ENCODE results near the gene PIGN. TPM values are rescaled to one million over a fixed set of nuclear protein-coding genes. Genes with fewer than 3 reads are reported as not detected.

The PIGN gene
- total RNA-seq, 1 experiment from 2014 or later, result 30.9 TPM

DNA sequence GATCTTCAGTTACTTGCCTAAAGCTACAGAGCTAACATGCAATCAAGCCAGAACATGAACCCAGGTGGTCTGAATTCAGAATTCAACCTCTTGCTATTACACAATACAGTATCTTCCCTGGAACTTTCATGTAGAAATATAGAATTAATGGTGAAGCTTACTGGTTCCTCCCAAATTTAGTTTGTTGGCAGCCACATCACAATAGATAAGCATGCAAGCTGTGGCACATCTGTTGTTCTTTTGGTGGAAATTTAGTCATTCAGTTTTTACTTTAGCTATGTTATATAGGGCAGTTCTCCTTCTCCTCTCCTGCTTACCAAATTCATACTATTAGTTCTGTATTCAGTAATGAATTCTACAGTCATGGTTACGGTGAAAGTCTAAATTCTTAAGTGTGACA lies 193.0 kb downstream of the PIGN start:
- H3K9ac ChIP-seq (ENCODE audit: extremely low read depth, insufficient read length, low read length), result no peak overlapping the region
- H4K5ac ChIP-seq (ENCODE audit: insufficient read length, low read depth, low read length), result no peak overlapping the region
- no peak overlapping the region for H3K27ac Mint-ChIP-seq
- DNase-seq, result no peak
- no peak overlapping the region for H4K91ac ChIP-seq (ENCODE audit: insufficient read length, low read depth, low read length)
- no peaks in the 10 kb centered on the region for H3K79me1 ChIP-seq (ENCODE audit: insufficient read depth, low read depth, low read length, poor library complexity, severe bottlenecking)
- H3T11ph ChIP-seq (ENCODE audit: low read length), result no peak overlapping the region
- no peak overlapping the region for H4K8ac ChIP-seq (replicated peaks; ENCODE audit: insufficient read length, low read depth, low read length)
- no peak overlapping the region for H3K4me2 ChIP-seq (ENCODE audit: insufficient read depth, insufficient read length, low read length)
- no peaks in the 10 kb centered on the region for H4K20me1 ChIP-seq (ENCODE audit: control insufficient read depth, insufficient read depth, insufficient read length)
- peaks cover 0 to under 1% (median 0%) of the 10 kb centered on the region in 3 experiments; a peak in 1 of 7 replicates for H3K36me3 Mint-ChIP-seq (ENCODE audit: insufficient read depth in 1 of 3, low read depth in 3 of 3)
- no peak overlapping the region for H3K23ac ChIP-seq (ENCODE audit: insufficient read length, low read depth, low read length)
- H2BK12ac ChIP-seq (ENCODE audit: insufficient read length, low read depth, low read length), result no peak overlapping the region
- H3K23me2 ChIP-seq (ENCODE audit: insufficient read length, low read depth, low read length, poor library complexity, severe bottlenecking), result no peaks in the 10 kb centered on the region
- H3K9me3 ChIP-seq (ENCODE audit: control insufficient read depth, low read depth, low read length), result no peaks in the 10 kb centered on the region
- no peak overlapping the region for H3K14ac ChIP-seq (ENCODE audit: insufficient read depth, low read length)
- no peaks in the 10 kb centered on the region for H3K27me3 ChIP-seq (ENCODE audit: insufficient read depth, low read length)
- H3K79me2 ChIP-seq (ENCODE audit: insufficient read depth, low read length), result no peaks in the 10 kb centered on the region
- WGBS (ENCODE audit: extremely low coverage, insufficient read length, low lambda C conversion rate), result no CpG with 5 or more reads among the region's 1 CpG
- peaks cover 0 to 1% of the 10 kb centered on the region in 2 experiments; a peak in 2 of 5 replicates for H3K9me3 Mint-ChIP-seq
- H2BK5ac ChIP-seq (ENCODE audit: insufficient read length, low read length), result no peak overlapping the region
- H3K4me1 Mint-ChIP-seq, result peaks cover 14 to 24% of the 10 kb centered on the region in 2 experiments
- no peak overlapping the region for H2BK20ac ChIP-seq (ENCODE audit: low read depth, low read length, poor library complexity, severe bottlenecking)
- no peak overlapping the region for H2AFZ ChIP-seq (ENCODE audit: low read length)
- no peak overlapping the region for H3K18ac ChIP-seq (ENCODE audit: insufficient read length, low read depth, low read length)
- H2BK120ac ChIP-seq (ENCODE audit: low read depth, low read length, poor library complexity, severe bottlenecking), result no peak overlapping the region
- H3K4me3 Mint-ChIP-seq, result no peak overlapping the region
- no peak overlapping the region for H3K56ac ChIP-seq (ENCODE audit: insufficient read length, low read depth, low read length)
- no peaks in the 10 kb centered on the region for H3K27me3 Mint-ChIP-seq (ENCODE audit: low read depth)
- H2AK5ac ChIP-seq (ENCODE audit: insufficient read length, low read length), result no peak overlapping the region
- no peak overlapping the region for H2BK15ac ChIP-seq (ENCODE audit: low read depth, low read length)
- TF ChIP-seq, protein P1, sequence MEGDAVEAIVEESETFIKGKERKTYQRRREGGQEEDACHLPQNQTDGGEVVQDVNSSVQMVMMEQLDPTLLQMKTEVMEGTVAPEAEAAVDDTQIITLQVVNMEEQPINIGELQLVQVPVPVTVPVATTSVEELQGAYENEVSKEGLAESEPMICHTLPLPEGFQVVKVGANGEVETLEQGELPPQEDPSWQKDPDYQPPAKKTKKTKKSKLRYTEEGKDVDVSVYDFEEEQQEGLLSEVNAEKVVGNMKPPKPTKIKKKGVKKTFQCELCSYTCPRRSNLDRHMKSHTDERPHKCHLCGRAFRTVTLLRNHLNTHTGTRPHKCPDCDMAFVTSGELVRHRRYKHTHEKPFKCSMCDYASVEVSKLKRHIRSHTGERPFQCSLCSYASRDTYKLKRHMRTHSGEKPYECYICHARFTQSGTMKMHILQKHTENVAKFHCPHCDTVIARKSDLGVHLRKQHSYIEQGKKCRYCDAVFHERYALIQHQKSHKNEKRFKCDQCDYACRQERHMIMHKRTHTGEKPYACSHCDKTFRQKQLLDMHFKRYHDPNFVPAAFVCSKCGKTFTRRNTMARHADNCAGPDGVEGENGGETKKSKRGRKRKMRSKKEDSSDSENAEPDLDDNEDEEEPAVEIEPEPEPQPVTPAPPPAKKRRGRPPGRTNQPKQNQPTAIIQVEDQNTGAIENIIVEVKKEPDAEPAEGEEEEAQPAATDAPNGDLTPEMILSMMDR (conservative IDR thresholded peaks at IDR 0.05), result no peak
- no peak overlapping the region for H3K4ac ChIP-seq (ENCODE audit: low read depth, low read length)
- H3K27ac ChIP-seq (ENCODE audit: insufficient read length, low read depth, low read length), result no peak overlapping the region
- no peaks in the 10 kb centered on the region; the same call in 1 of the 2 replicates for H3K4me1 ChIP-seq (ENCODE audit: insufficient read depth, low read length)

All from H9 (cell line).